ENCODE results near the gene THADA. TPM values are rescaled to one million over a fixed set of nuclear protein-coding genes. Genes with fewer than 3 reads are reported as not detected.
"Not testable (repeated sequence)": the region's sequence is repeated elsewhere in the genome, so short reads cannot be mapped to it uniquely, and the experiment has no call there.

THADA gene
- total RNA-seq, 1 donor from 2014 or later: 32.6 TPM

DNA sequence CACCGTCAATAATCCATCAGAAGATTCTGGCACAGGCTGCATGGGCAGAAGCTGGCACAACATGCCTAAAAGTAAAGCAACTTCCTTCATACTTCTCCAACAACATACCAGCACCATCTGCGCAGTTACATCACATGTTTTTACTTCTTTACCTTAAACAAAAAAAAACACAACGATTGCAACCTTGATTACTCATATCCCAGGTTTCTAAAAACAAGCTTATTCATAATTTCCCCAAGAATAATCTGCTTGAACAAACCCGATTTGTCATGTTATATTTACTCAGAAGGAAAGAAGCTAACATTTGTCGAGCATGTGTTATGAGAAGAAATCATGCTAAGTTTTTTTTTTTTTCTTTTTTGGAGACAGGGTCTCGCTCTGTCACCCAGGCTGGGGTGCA lies 54.7 kb downstream of the THADA start:
- DNase-seq (ENCODE audit: low spot score in 2 of 2) (no peak), FAIRE-seq (no peak)

DNA sequence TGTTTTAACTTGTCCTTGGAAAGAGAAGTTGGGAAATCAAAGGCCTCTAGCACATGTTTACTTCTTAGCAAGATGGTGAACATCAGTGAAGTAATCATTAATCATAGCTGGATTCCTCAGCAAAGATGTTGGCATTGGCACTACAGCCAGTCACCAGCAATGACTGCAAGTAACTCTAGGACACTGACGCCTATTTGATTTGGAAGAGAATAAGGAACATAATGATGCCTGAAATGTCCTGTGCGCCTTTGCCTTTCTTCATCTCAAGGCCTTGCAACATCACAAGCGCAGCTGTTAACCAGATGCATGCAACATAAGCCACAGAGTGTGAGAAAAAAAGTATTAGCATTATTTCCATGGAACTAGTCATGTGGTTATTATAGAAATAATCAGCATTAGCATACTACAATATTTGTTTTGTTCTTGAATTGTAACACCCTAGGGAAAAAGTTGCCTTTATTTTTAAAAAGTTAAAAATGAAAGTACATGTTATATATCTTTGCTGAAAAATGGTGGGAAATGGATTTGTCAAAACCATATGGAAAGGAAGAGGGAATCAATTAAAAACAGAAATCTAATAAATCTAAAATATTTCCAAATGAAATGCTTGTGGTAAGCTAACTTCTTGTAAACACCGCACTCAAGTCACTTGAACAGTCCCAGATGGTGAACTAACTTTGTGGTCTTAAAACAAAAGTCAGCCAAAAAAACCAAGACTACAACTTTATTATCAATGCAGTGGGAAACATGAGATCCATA lies 55.6 kb downstream of the THADA start:
- no peak for DNase-seq (ENCODE audit: low spot score in 2 of 2)

GRCh38 chr2:43539436-43539835 lies 56.4 kb downstream of the THADA start:
- DNase-seq (ENCODE audit: low spot score in 2 of 2): no peak
- FAIRE-seq: no peak

More for the DNA sequence above, 55.6 kb downstream of the THADA start:
- FAIRE-seq: no peak

- FAIRE-seq: no peak
Measured at GRCh38 chr2:43538034-43538670, 57.7 kb downstream of the THADA start.

DNA sequence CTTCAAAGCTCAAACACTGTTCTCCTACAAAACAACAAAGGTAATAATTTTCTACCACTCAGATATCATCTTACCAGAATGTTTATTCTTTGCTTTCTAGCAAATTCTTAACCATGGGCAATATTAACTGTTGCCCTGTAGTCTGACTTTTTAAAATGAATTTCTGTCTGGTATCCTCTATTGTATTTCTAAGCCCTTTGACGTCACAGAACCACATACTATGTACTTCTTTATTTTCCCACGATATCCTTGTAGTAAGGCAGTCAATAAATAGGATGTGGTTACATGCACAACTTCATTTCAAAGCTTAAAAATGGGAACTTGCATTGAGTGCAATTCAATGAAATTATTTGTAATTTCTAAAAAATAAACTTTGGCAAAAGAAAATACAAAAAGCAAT lies 58.7 kb downstream of the THADA start:
- no peak for FAIRE-seq

More at GRCh38 chr2:43538034-43538670, 57.7 kb downstream of the THADA start:
- no peak for DNase-seq (ENCODE audit: low spot score in 2 of 2)

DNA sequence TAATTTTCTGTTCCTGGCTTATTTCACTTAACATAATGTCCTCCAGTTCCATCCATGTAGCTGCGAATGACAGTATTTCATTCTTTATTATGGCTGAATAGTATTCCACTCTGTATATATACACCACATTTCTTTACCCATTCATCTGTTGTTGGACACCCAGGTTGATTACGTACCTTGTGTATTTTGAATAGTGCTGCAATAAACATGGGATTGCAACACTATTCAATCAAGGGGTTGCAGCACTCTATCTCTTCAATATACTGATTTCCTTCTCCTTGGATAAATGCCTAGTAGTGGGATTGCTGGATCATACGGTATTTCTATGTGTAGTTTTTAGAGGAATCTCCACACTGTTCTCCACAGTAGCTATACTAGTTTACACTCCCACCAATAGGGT lies 61.3 kb downstream of the THADA start:
- no peak for FAIRE-seq

More for the DNA sequence above, 58.7 kb downstream of the THADA start:
- no peak for DNase-seq (ENCODE audit: low spot score in 2 of 2)

DNA sequence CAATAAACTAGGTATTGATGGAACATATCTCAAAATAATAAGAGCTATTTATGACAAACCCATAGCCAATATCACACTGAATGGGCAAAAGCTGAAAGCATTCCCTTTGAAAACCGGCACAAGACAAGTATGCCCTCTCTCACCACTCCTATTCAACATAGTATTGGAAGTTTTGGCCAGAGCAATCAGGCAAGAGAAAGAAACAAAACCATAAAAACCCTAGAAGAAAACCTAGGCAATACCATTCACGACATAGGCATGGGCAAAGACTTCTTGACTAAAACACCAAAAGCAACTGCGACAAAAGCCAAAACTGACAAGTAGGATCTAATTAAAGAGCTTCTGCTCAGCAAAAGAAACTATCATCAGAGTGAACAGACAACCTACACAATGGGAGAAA lies 63.3 kb downstream of the THADA start:
- not testable (repeated sequence) for FAIRE-seq; DNase-seq (ENCODE audit: low spot score in 2 of 2)

More for the DNA sequence above, 61.3 kb downstream of the THADA start:
- DNase-seq (ENCODE audit: low spot score in 2 of 2): no peak

GRCh38 chr2:43531251-43531650 lies 64.6 kb downstream of the THADA start:
- DNase-seq (ENCODE audit: low spot score in 2 of 2) (no peak), FAIRE-seq (no peak)

DNA sequence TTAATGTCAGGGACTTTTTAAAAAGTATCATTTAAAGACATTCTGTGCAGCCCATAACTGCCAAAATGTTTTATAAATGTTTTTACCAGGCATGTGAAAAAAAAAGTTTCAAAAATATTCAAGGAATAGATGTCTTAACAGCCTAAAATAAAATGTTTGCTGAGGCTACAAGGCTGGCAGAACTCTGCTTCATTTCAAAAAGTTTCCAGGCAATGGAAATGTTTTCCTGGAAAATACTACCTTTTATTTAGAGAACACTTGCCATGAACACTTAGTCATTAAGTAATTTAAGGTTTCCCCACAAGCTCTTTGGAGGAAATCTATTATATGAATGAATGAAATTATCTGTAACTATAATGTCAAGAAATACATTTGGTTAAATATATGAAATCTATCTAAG lies 68.8 kb downstream of the THADA start:
- FAIRE-seq: no peak
- no peak for DNase-seq (ENCODE audit: low spot score in 2 of 2)

- FAIRE-seq: no peak
- DNase-seq (ENCODE audit: low spot score in 2 of 2): no peak
Measured at GRCh38 chr2:43525506-43525905, 70.3 kb downstream of the THADA start.

GRCh38 chr2:43524177-43524965 lies 71.5 kb downstream of the THADA start:
- no peak for DNase-seq (ENCODE audit: low spot score in 2 of 2)
- no peak for FAIRE-seq

DNA sequence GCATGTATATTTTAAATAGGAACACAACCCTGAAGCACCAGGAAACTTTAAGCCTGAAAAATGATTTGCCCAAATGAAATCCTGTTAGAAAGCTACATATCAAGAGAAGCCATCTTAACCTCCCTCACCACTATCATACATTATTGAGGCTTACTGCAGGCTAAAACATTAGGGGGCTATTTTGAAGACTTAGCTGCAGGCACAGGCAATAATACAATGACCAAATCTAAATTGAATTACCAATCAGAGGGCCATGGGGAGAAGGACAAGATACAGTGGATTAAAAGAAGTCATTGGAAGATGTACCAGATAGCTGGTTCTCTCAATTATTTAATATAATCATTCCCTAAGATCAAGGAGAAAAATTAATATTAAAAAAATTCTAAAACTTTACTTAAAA lies 73.7 kb downstream of the THADA start:
- DNase-seq (ENCODE audit: low spot score in 2 of 2): no peak
- FAIRE-seq: no peak

DNA sequence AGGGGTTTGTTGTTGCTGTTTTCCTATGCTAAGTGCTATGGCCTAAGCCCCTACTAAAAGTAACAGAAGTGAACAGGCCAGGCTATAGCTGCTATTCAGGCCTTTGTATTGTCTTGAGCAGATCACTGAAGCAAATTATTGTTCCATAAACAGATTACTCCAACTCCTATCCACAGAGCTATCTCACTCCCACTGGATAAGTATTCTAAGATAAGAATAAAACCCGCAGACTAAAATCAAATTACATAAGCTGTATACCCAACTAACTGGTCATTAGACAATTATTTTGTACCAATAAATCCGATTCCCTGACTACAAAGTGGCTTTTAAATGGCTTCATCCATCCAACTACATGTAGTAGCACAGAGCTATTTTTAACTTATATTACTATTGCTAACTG lies 74.3 kb downstream of the THADA start:
- no peak for DNase-seq (ENCODE audit: low spot score in 2 of 2)
- no peak for FAIRE-seq

- FAIRE-seq (no peak), DNase-seq (ENCODE audit: low spot score in 2 of 2) (no peak)
Measured at GRCh38 chr2:43520919-43521318, 74.9 kb downstream of the THADA start.

DNA sequence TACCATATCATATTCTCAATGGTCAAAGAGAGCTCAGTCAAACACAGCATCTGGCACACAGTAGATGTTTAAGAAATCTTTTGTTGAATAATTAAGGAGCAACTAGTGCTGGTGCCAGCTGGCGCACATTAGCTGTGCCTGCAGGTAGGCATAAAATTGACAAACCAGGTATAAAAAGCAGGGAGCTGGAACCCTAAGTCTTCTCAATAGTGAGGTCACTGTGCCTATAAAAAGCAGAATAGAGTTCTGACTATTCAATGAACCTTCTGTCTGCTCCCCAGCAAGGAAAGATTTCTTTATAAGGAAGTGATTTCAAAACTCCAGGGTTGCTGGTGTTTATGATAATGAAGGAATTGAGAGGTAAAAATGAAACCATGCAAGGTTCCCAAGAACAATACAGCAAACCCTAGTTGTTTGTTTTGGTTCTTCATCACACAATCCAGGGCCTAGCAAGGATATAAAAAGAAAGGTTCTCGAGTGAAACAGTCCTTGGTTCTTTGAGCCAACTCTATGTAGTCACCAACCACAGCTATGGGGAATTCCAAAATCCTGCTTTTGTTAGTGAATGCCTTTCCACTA lies 76.1 kb downstream of the THADA start:
- no peak for FAIRE-seq
- DNase-seq (ENCODE audit: low spot score in 2 of 2): no peak

GRCh38 chr2:43518718-43519117 lies 77.1 kb downstream of the THADA start:
- FAIRE-seq (no peak), DNase-seq (ENCODE audit: low spot score in 2 of 2) (no peak)

DNA sequence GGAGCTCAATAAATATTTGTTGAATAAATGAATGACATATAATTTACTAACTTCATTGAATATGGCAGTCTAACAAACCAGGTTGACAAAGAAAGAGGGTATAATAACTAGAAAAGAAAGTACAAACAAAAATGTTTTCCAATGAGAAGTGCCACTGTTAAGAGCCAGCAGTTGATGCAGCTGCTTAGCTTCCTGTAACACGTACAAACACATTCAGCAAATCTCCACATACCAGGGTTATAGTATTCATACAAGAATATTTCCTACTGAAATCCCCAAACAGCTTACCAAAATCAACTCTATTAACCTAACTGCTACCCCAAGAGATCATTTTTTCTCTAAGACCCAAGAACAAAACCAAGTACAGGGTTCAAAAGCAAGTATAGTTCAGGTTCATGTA lies 77.7 kb downstream of the THADA start:
- DNase-seq (ENCODE audit: low spot score in 2 of 2): no peak
- FAIRE-seq: no peak

GRCh38 chr2:43515807-43516497 lies 79.9 kb downstream of the THADA start:
- no peak for FAIRE-seq
- DNase-seq (ENCODE audit: low spot score in 2 of 2): no peak

DNA sequence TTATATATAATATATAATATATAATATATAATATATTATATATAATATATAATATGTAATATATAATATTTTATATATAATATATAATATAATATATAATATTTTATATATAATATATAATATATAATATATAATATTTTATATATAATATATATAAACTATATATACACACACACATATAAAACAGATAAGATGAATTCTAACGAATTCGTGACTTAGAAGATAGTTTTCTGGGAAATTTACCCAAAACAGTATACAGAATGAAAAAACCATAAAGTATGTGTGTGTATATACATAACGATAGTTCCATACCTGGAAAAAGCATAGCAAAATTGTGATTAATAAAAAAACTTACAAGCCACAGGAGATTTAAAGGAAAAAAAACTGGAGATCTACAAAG lies 80.6 kb downstream of the THADA start:
- FAIRE-seq: no peak
- no peak for DNase-seq (ENCODE audit: low spot score in 2 of 2)

- DNase-seq (ENCODE audit: low spot score in 2 of 2) (no peak), FAIRE-seq (no peak)
Measured at GRCh38 chr2:43513796-43514195, 82.0 kb downstream of the THADA start.
